GM12878 (cell line): Measurements from ENCODE around the gene FBXL22. TPM values are rescaled to one million over a fixed set of nuclear protein-coding genes. Genes with fewer than 3 reads are reported as not detected.

ENCODE experiments used
- BCL3 ChIP-seq: IDR thresholded peaks from 2 replicates; pipeline ENCODE4 v1.6.1; 2011; ENCODE audit warnings: borderline replicate concordance, low read depth, mild to moderate bottlenecking, moderate library complexity, low read length; ENCODE audit not compliant: insufficient read depth, poor library complexity, severe bottlenecking
- MYB ChIP-seq: fragments of 150-350 bp; IDR thresholded peaks from 2 replicates; pipeline ENCODE4 v1.6.1; 2014; ENCODE audit warnings: mild to moderate bottlenecking, low read depth, low read length, borderline replicate concordance
- PRDM15 ChIP-seq: fragments of 450-650 bp; formaldehyde crosslinking; IDR thresholded peaks from 2 replicates; pipeline ENCODE4 v1.4.0; 2020; ENCODE audit warnings: mild to moderate bottlenecking, moderate library complexity
- SPI1 ChIP-seq: IDR thresholded peaks from 2 replicates; pipeline ENCODE4 v1.6.1; 2011; ENCODE audit warnings: low read depth, mild to moderate bottlenecking, low read length, moderate library complexity, borderline replicate concordance; ENCODE audit not compliant: insufficient read depth
- STAT3 ChIP-seq: IDR thresholded peaks from 2 replicates; pipeline ENCODE4 v1.6.1; 2011; ENCODE audit warnings: low read depth, low read length, improper control_type of control experiment
- ZBTB11 ChIP-seq: fragments of 450-650 bp; formaldehyde crosslinking; IDR thresholded peaks from 2 replicates; pipeline ENCODE4 v1.5.0; 2022; ENCODE audit warnings: mild to moderate bottlenecking, missing genetic modification characterization
- ZNF24 ChIP-seq: fragments of 450-650 bp; IDR thresholded peaks from 2 replicates; pipeline ENCODE4 v1.6.1; 2017; ENCODE audit warnings: antibody characterized with exemption, mild to moderate bottlenecking
- polyA plus RNA-seq, 11 experiments: library from polyadenylated mRNA; depleted of rRNA in 4 of 11; unstranded in 6 of 11; stranded (reverse) in 5 of 11; fragments of >200 nt; fragmentation: Nextera tagmentation in 4 of 11; fragmentation: Illumina TruSeq in 1 of 11; extraction: Ambion mirVana in 4 of 11; extraction: Trizol in 1 of 11; gene quantifications; 1 replicate in 1 of 11; 2 replicates in 10 of 11; pipeline versions ENCODE4 v1.2.1 to v1.2.3, GENCODE V29; 2011 to 2016; ENCODE audit warnings: inconsistent platforms in 2 of 11, missing spikeins in 2 of 11, low read depth in 1 of 11
- total RNA-seq, 4 experiments: library from RNA; depleted of rRNA in 3 of 4; stranded (reverse); fragments of >200 nt in 3 of 4; fragmentation: Illumina TruSeq in 1 of 4; extraction: Trizol in 1 of 4; gene quantifications; 2 replicates each; pipeline versions ENCODE4 v1.2.1 to v1.2.3, GENCODE V29; 2013 to 2021
- TF ChIP-seq, protein P1 (sequence below): fragments of 450-650 bp; formaldehyde crosslinking; IDR thresholded peaks from 2 replicates; pipeline ENCODE4 v1.4.0; 2022; ENCODE audit warnings: mild to moderate bottlenecking, moderate library complexity
- TF ChIP-seq, protein P2 (sequence below): IDR thresholded peaks from 2 replicates; pipeline ENCODE4 v1.6.1; 2011; ENCODE audit warnings: mild to moderate bottlenecking, low read depth, low read length, moderate library complexity; ENCODE audit not compliant: insufficient replicate concordance
- TF ChIP-seq, protein P3 (sequence below), 3 experiments: IDR thresholded peaks in 2 of 3; conservative IDR thresholded peaks in 1 of 3; 2 replicates each; pipeline ENCODE4 v1.5.1; 2011; ENCODE audit warnings: low read depth in 3 of 3, low read length in 3 of 3, mild to moderate bottlenecking in 3 of 3, control low read depth in 2 of 3, moderate library complexity in 2 of 3, inconsistent platforms in 1 of 3, mixed read lengths in 1 of 3; ENCODE audit not compliant: control insufficient read depth in 2 of 3, insufficient read depth in 1 of 3; ENCODE audit errors: extremely low read depth in 1 of 3
- TF ChIP-seq, protein P4 (sequence below): fragments of 450-650 bp; IDR thresholded peaks from 2 replicates; pipeline ENCODE4 v1.6.1; 2014; ENCODE audit warnings: mild to moderate bottlenecking

The FBXL22 gene
- total and polyA plus RNA-seq, 10 of the 15 experiments (the other 5 are each of a cell fraction or from before 2014, with no cell fraction given) = 0.05 to 2.6 (median 0.52) TPM

GRCh38 chr15:63600616-63601025 is 3.4 kb downstream of the FBXL22 start (continued):
- TF ChIP-seq, protein P1, sequence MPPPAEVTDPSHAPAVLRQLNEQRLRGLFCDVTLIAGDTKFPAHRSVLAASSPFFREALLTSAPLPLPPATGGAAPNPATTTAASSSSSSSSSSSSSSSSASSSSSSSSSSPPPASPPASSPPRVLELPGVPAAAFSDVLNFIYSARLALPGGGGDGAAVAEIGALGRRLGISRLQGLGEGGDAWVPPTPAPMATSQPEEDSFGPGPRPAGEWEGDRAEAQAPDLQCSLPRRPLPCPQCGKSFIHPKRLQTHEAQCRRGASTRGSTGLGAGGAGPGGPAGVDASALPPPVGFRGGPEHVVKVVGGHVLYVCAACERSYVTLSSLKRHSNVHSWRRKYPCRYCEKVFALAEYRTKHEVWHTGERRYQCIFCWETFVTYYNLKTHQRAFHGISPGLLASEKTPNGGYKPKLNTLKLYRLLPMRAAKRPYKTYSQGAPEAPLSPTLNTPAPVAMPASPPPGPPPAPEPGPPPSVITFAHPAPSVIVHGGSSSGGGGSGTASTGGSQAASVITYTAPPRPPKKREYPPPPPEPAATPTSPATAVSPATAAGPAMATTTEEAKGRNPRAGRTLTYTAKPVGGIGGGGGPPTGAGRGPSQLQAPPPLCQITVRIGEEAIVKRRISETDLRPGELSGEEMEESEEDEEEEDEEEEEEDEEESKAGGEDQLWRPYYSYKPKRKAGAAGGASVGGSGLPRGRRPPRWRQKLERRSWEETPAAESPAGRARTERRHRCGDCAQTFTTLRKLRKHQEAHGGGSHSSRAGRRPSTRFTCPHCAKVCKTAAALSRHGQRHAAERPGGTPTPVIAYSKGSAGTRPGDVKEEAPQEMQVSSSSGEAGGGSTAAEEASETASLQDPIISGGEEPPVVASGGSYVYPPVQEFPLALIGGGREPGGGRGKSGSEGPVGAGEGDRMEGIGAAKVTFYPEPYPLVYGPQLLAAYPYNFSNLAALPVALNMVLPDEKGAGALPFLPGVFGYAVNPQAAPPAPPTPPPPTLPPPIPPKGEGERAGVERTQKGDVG (CRISPR knock-in tag) = no peak
- TF ChIP-seq PRDM15 (no peak), MYB (no peak), STAT3 (no peak), SPI1 (no peak), ZBTB11 (CRISPR knock-in tag) (no peak), BCL3 (peak; percentile 57), ZNF24 (no peak)
- TF ChIP-seq, protein P2, sequence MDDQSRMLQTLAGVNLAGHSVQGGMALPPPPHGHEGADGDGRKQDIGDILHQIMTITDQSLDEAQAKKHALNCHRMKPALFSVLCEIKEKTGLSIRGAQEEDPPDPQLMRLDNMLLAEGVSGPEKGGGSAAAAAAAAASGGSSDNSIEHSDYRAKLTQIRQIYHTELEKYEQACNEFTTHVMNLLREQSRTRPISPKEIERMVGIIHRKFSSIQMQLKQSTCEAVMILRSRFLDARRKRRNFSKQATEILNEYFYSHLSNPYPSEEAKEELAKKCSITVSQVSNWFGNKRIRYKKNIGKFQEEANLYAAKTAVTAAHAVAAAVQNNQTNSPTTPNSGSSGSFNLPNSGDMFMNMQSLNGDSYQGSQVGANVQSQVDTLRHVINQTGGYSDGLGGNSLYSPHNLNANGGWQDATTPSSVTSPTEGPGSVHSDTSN = no peak
- TF ChIP-seq, protein P3, sequence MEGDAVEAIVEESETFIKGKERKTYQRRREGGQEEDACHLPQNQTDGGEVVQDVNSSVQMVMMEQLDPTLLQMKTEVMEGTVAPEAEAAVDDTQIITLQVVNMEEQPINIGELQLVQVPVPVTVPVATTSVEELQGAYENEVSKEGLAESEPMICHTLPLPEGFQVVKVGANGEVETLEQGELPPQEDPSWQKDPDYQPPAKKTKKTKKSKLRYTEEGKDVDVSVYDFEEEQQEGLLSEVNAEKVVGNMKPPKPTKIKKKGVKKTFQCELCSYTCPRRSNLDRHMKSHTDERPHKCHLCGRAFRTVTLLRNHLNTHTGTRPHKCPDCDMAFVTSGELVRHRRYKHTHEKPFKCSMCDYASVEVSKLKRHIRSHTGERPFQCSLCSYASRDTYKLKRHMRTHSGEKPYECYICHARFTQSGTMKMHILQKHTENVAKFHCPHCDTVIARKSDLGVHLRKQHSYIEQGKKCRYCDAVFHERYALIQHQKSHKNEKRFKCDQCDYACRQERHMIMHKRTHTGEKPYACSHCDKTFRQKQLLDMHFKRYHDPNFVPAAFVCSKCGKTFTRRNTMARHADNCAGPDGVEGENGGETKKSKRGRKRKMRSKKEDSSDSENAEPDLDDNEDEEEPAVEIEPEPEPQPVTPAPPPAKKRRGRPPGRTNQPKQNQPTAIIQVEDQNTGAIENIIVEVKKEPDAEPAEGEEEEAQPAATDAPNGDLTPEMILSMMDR (IDR thresholded peaks at IDR 0.05 in 2 of 3, conservative IDR thresholded peaks at IDR 0.05 in 1 of 3; ENCODE audit: control insufficient read depth in 2 of 3, extremely low read depth in 1 of 3, insufficient read depth in 1 of 3, low read depth in 3 of 3, low read length in 3 of 3) = no peak; a peak in 1 of 6 replicates
- TF ChIP-seq, protein P4, sequence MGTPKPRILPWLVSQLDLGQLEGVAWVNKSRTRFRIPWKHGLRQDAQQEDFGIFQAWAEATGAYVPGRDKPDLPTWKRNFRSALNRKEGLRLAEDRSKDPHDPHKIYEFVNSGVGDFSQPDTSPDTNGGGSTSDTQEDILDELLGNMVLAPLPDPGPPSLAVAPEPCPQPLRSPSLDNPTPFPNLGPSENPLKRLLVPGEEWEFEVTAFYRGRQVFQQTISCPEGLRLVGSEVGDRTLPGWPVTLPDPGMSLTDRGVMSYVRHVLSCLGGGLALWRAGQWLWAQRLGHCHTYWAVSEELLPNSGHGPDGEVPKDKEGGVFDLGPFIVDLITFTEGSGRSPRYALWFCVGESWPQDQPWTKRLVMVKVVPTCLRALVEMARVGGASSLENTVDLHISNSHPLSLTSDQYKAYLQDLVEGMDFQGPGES = no peak
